Spinal cord (tissue), 10 donors: ENCODE data around the gene TSC22D4. TPM values are rescaled to one million over a fixed set of nuclear protein-coding genes. Genes with fewer than 3 reads are reported as not detected.
A peak's percentile ranks its signal among the peaks of the same experiment; 100 is the strongest.
"Not testable (repeated sequence)": the region's sequence is repeated elsewhere in the genome, so short reads cannot be mapped to it uniquely, and the experiment has no call there.

Source experiments
- DNase-seq, 6 donors: peaks; one replicate each; pipeline versions ENCODE4 v3.0.0 to v3.0.0-alpha.2; 2013 to 2015; ENCODE audit warnings: low spot score in 6 of 6, low read depth in 4 of 6
- H3K27ac ChIP-seq: one replicate; pipeline ENCODE4 v1.5.1; 2013; ENCODE audit warnings: low read depth, low read length, control low read depth
- H3K27me3 ChIP-seq: one replicate; pipeline ENCODE4 v1.6.1; 2013; ENCODE audit warnings: low read length; ENCODE audit not compliant: control insufficient read depth, insufficient read depth
- H3K36me3 ChIP-seq: one replicate; pipeline ENCODE4 v1.6.1; 2013; ENCODE audit warnings: low read length; ENCODE audit not compliant: control insufficient read depth, insufficient read depth
- H3K4me1 ChIP-seq: one replicate; pipeline ENCODE4 v1.6.1; 2013; ENCODE audit warnings: low read length; ENCODE audit not compliant: control insufficient read depth, insufficient read depth
- H3K4me3 ChIP-seq: one replicate; pipeline ENCODE4 v1.5.1; 2013; ENCODE audit warnings: low read depth, low read length, control low read depth
- H3K9me3 ChIP-seq: one replicate; pipeline ENCODE4 v1.6.1; 2013; ENCODE audit warnings: low read length; ENCODE audit not compliant: control insufficient read depth, insufficient read depth
- WGBS: methylation state at CpG from one replicate; pipeline ENCODE4 v1.1.5; 2013; ENCODE audit warnings: missing lambda C conversion rate; ENCODE audit not compliant: insufficient coverage; 5-methylcytosine and 5-hydroxymethylcytosine counted together
- polyA plus RNA-seq, 2 donors: library from polyadenylated mRNA; unstranded; fragments of 120-200 nt; gene quantifications; one replicate each; pipeline ENCODE4 v1.2.1, GENCODE V29; 2013; ENCODE audit not compliant: insufficient read length in 2 of 2
- total RNA-seq, 2 donors: library from RNA; depleted of rRNA in 1 of 2; stranded (reverse); fragments of 120-200 nt in 1 of 2; fragments of >200 nt in 1 of 2; gene quantifications; one replicate each; pipeline versions ENCODE4 v1.2.3 to v1.2.4, GENCODE V29; 2013 to 2014
- donor health status: healthy.

The TSC22D4 gene
- total and polyA plus RNA-seq, 4 donors = 67.4 to 376 (median 233) TPM

DNA sequence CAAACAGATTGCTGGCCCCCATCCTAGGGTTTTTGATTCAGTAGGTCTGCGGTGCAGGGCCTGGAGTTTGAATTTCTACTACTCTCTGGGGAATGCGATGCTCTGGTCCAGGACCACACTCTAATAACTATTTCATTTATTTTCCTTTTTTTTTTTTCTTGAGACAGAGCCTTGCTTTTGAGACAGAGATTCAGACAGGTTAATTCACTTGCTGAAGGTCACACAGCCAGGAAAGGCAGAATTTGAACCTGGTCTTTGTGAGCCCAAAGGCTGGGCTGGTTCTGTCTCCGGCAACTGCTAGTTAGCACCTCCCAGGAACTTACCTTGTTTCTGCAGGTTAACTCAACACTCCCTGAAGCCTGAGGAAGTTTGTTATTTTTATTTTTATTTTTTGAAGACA is 26.5 kb downstream of the TSC22D4 start:
- H3K4me1 ChIP-seq = peaks cover 17% of the 10 kb centered on the region
- H3K27me3 ChIP-seq = no peaks in the 10 kb centered on the region
- peaks cover 12% of the 10 kb centered on the region for H3K36me3 ChIP-seq
- H3K4me3 ChIP-seq = no peak overlapping the region
- H3K27ac ChIP-seq = no peak overlapping the region
- H3K9me3 ChIP-seq = no peaks in the 10 kb centered on the region
- WGBS = no CpG with 5 or more reads among the region's 3 CpGs
- no peak for DNase-seq

DNA sequence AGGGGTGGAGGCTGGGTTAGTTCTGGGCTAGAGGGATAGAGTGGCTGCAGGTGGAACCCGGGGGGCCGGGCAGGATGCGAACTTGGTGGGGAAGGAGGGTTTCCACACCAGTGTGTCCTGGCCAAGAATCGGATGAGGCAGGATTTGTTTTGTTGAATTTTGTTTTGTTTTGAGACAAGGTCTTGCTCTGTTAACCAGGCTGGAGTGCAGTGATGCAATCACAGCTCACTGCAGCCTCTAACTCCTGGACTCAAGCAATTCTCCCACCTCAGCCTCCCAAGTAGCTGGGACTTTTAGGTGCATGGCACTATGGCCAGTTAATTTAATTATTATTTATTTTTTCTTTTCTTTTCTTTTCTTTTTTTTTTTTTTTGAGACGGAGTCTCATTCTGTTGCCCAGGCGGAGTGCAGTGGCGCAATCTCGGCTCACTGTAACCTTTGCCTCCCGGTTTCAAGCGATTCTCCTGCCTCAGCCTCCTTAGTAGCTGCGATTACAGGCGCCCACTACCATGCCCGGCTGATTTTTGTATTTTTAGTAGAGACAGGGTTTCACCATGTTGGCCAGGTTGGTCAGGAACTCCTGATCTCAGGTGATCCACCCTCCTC is 29.7 kb downstream of the TSC22D4 start:
- Histone ChIP-seq H3K9me3 (no peaks in the 10 kb centered on the region), H3K4me1 (peaks cover 25% of the 10 kb centered on the region), H3K27ac (no peak overlapping the region), H3K36me3 (no peaks in the 10 kb centered on the region), H3K27me3 (no peaks in the 10 kb centered on the region), H3K4me3 (no peak overlapping the region)
- 93% methylated on average over 9 of the region's 13 CpGs for WGBS
- DNase-seq = no peak

DNA sequence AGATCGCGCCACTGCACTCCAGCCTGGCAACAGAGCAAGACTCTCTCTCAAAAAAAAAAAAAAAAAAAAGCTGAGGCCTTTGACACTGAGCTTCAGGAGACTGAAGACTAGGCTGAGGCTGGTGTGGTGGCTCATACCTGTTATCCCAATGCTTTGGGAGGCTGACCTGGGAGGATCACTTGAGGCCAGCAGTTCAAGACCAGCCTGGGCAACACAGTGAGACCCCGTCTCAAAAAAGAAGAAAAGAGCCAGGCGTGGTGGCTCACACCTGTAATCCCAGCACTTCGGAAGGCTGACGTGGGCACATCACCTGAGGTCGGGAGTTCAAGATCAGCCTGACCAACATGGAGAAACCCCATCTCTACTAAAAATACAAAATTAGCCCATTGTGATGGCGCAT is 31.7 kb downstream of the TSC22D4 start:
- H3K27me3 ChIP-seq, H3K4me3 ChIP-seq, DNase-seq, H3K36me3 ChIP-seq, H3K9me3 ChIP-seq, H3K27ac ChIP-seq: not testable (repeated sequence)
- H3K4me1 ChIP-seq = peaks cover 28% of the 10 kb centered on the region
- WGBS = 100% methylated on average over 1 of the region's 8 CpGs

DNA sequence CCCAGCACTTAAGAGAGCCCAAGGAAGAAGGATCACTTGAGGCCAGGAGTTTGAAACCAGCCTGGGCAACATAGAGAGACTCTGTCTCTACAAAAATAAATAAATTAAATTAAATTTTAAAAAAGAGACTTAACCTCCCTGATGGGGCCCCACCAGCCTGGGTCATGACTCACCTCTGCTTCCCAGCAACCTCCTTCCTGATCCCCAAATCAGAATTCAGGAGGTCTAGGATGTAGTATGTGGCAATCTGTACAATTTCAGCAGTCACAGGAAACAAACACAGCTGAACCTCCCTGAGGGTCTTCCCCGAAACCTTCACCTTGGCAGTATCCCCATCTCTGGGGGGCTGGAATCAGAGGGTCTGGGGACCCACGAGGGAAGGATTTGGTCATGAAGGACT is 33.0 kb downstream of the TSC22D4 start:
- Histone ChIP-seq H3K9me3 (no peaks in the 10 kb centered on the region), H3K27ac (no peak overlapping the region), H3K4me1 (peaks cover 27% of the 10 kb centered on the region), H3K36me3 (peaks cover 2% of the 10 kb centered on the region), H3K4me3 (no peak overlapping the region), H3K27me3 (no peaks in the 10 kb centered on the region)
- WGBS = 67% methylated on average over 1 of the region's 2 CpGs
- DNase-seq = no peak

DNA sequence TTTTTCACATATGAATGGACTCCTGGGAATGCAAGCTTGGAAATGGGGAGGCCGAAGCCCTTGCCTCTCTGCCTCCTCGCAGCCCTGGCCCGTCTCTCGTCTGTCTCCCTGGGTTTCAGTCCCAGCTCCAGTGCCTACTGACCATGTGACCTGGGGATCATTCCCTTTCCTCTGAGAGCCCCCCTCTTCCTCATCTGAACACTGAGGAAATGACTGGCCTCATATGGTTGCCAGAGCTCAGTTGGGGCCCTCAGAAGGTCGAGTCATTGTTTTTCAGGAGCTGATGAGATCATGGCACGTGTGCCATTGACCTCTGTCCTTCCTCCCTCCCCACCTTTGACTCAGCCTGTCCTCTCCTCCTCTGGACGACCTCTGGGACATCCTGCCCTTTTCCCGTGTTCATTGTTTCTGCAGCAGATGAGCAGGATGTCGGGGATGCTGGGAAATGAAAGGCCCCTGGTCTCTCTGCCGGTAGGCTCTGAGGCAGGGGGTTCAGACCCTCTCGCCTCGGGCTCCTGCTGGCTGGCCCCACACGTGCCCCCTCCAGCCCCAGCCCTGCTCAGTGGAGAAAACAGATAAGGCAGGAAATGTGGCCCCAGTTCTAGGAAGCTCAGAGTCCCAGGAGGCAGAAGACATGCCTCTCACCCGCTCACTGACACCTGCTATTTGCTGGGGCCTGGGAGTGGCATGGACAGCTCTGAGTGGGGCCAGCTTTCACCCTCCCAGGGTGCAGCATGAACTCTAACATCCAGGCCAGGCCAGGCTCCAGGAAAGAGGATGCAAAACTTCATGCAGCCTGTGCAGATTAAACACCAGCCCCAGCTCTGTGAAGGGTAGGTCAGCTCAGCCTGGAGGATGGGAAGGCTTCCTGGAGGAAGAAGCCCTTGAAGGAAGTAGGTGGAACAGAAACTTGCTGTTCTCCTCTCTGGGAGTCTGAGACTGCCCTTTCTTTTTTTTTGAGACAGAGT is 34.4 kb downstream of the TSC22D4 start:
- no peaks in the 10 kb centered on the region for H3K9me3 ChIP-seq
- WGBS = 37% methylated on average over 10 of the region's 14 CpGs
- H3K27ac ChIP-seq = peak overlapping the region; percentile 70
- peaks cover 13% of the 10 kb centered on the region for H3K4me1 ChIP-seq
- DNase-seq = no peak
- H3K4me3 ChIP-seq = no peak overlapping the region
- H3K36me3 ChIP-seq = peaks cover 2% of the 10 kb centered on the region
- no peaks in the 10 kb centered on the region for H3K27me3 ChIP-seq

DNA sequence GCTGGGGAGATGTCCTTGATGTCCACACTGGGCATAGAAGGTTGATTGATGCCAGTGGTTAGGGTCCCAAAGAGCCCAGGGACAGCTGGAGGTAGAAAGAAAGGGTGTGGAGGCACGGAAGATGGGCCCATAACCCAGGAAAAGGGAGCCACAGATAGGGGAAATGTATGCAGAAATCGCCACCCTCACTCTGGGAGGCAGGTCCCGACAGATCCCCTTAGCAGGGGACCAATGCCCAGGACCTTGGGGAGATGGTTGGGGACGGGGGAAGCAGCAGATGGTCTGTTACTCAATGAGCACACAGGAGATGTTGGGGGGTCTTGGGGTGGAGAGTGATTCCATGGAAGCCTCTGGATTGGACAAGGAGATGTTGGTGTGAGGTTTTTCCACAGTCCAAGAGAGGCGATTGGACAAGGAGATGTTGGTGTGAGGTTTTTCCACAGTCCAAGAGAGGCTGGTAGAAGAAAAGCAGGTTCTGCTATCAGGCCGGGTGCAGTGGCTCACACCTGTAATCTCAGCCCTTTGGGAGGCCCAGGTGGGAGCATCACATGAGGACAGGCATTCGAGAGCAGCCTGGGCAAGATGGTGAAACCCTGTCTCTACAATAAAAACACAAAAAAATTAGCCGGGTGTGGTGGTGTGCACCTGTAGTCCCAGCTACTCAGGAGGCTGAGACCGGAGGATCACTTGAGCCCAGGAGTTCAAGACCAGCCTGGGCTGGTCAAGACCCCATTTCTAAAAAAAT is 35.7 kb downstream of the TSC22D4 start:
- 99% methylated on average over 7 of the region's 9 CpGs for WGBS
- no peaks in the 10 kb centered on the region for H3K9me3 ChIP-seq
- no peak overlapping the region for H3K27ac ChIP-seq
- peaks cover 12% of the 10 kb centered on the region for H3K4me1 ChIP-seq
- peaks cover 2% of the 10 kb centered on the region for H3K36me3 ChIP-seq
- DNase-seq = no peak
- no peak overlapping the region for H3K4me3 ChIP-seq
- H3K27me3 ChIP-seq = no peaks in the 10 kb centered on the region

DNA sequence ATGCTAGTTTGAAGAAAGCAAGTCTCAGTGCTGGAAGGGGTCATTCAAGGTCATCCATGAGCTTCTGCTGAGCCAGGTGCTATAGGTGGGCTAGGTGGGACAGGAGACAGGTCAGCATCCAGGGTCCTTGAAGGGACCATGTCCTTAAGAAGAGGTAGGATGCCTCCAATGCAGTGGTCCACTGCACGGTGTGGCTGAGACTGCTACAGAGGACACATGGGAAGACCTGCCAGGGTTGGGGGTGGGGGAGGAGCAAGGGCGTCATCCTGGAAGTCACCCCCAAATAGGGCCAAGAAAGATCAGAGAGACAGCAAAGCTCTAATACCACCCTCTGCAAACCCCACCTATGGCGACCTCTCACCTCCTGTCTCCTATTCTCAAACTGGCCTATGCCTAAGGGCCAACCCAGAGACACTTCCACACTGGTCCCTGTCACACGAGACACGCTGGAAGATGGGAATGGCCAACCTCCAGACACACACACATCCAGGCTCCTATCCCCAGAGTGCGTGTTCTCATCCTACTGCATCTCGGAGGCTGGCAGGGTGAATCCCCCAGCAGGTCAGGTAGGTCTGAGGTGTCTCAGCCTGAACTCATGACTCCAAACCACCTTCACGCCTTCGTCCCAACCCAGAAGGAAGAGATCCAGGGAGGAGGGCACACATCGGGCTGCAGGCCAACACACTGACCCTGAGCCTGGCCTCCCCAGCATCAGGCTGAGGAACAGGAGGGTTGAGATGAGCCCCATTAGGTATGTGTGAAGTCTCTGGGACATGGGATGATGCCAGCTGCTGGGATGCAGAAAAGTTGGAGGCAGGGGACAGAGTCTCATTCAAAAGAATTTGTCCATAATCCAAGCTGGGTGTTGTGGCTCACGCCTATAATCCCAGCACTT is 37.1 kb downstream of the TSC22D4 start:
- Histone ChIP-seq H3K4me1 (peaks cover 15% of the 10 kb centered on the region), H3K36me3 (peaks cover 2% of the 10 kb centered on the region), H3K4me3 (no peak overlapping the region), H3K27ac (no peak overlapping the region), H3K27me3 (no peaks in the 10 kb centered on the region), H3K9me3 (no peaks in the 10 kb centered on the region)
- WGBS = 93% methylated on average over 10 of the region's 11 CpGs
- no peak for DNase-seq

DNA sequence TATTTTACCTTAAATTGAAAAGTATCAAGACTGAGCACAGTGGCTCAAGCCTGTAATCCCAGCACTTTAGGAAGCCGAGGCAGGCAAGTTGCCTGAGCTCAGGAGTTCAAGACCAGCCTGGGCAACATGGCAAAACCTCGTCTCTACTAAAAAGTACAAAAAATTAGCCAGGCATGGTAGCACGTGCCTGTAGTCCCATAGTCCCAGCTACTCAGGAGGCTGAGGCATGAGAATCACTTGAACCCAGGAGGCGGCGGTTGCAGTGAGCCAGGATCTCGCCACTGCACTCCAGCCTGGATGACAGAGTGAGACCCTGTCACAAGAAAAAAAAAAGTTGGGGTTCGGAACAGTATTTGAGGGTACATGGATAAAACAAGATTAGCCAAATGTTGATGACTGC is 39.8 kb downstream of the TSC22D4 start:
- not testable (repeated sequence) for H3K9me3 ChIP-seq, H3K27me3 ChIP-seq, DNase-seq, H3K4me3 ChIP-seq, H3K27ac ChIP-seq
- Histone ChIP-seq H3K4me1 (peaks cover 22% of the 10 kb centered on the region), H3K36me3 (peaks cover 18% of the 10 kb centered on the region)
- 96% methylated on average over 7 of the region's 7 CpGs for WGBS

DNA sequence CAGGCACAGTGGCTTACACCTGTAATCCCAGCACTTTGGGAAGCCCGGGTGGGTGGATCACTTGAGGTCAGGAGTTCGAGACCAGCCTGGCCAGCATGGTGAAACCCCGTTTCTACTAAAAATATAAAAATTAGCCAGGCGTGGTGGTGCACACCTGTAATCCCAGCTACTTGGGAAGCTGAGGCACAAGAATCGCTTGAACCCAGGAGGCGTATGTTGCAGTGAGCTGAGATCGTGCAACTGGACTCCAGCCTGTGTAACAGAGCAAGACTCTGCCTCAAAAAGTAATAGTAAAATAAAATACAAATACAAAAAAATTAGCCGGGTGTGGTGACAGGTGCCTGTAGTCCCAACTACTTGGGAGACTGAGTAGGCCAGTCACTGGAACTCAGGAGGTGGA is 40.3 kb downstream of the TSC22D4 start:
- Histone ChIP-seq H3K4me1 (peaks cover 19% of the 10 kb centered on the region), H3K36me3 (peaks cover 24% of the 10 kb centered on the region)
- not testable (repeated sequence) for DNase-seq, H3K9me3 ChIP-seq, H3K27me3 ChIP-seq, H3K27ac ChIP-seq, H3K4me3 ChIP-seq
- no CpG with 5 or more reads among the region's 8 CpGs for WGBS
